HEK293T (cell line): ENCODE measurements around the gene CBLL1.

Source experiments
- ARNT ChIP-seq: fragments of 450-650 bp; IDR thresholded peaks from 2 replicates; pipeline ENCODE4 v1.6.1; 2017; ENCODE audit warnings: mild to moderate bottlenecking
- BHLHE40 ChIP-seq: fragments of 450-650 bp; IDR thresholded peaks from 2 replicates; pipeline ENCODE4 v1.6.1; 2016; ENCODE audit warnings: mild to moderate bottlenecking, moderate library complexity, borderline replicate concordance
- ELF4 ChIP-seq: fragments of 450-650 bp; IDR thresholded peaks from 2 replicates; pipeline ENCODE4 v1.6.1; 2017; ENCODE audit warnings: antibody characterized with exemption
- FOXK2 ChIP-seq: fragments of 450-650 bp; IDR thresholded peaks from 2 replicates; pipeline ENCODE4 v1.6.1; 2016; ENCODE audit warnings: mild to moderate bottlenecking
- L3MBTL2 ChIP-seq: fragments of 450-650 bp; conservative IDR thresholded peaks from 2 replicates; pipeline ENCODE4 v1.6.1; 2016; ENCODE audit warnings: mild to moderate bottlenecking
- LEF1 ChIP-seq: fragments of 450-650 bp; IDR thresholded peaks from 2 replicates; pipeline ENCODE4 v1.6.1; 2017; ENCODE audit warnings: mild to moderate bottlenecking, borderline replicate concordance
- SP1 ChIP-seq: fragments of 450-650 bp; IDR thresholded peaks from 2 replicates; pipeline ENCODE4 v1.6.1; 2017

- no peak for TF ChIP-seq LEF1
- TF ChIP-seq ELF4: no peak
- TF ChIP-seq BHLHE40: no peak
- TF ChIP-seq L3MBTL2: no peak
- TF ChIP-seq ARNT: no peak
- TF ChIP-seq SP1: no peak
- TF ChIP-seq FOXK2: no peak
These were observed 43.4 kb upstream of the CBLL1 start for GRCh38 chr7:107700570-107700969.
